IMR-90 (cell line): ENCODE results near the gene PTPRN2. TPM values are rescaled to one million over a fixed set of nuclear protein-coding genes. Genes with fewer than 3 reads are reported as not detected.

Experiments used
- ATAC-seq: fragments of 200-7000 bp; cut with Tn5 transposase; 2 replicates; pipeline ENCODE4 v1.9.1; 2020; ENCODE audit warnings: low read depth, mild to moderate bottlenecking, moderate library complexity
- BruUV-seq: library from RNA; stranded (reverse); fragments of 400-500 nt; replicated peaks from 2 replicates; lab custom pipeline; 2021; lab: Mats Ljungman, UMichigan
- CTCF ChIA-PET: fragments of 300-600 bp; formaldehyde crosslinking; extraction: SDS; loops from one replicate; lab custom pipeline; 2021; ENCODE audit warnings: antibody characterized with exemption; lab: Yijun Ruan, JAX
- POLR2A ChIA-PET: fragments of 300-600 bp; sonication (Branson Sonifier 250); formaldehyde crosslinking; loops from one replicate; lab custom pipeline; 2022; ENCODE audit warnings: antibody characterized with exemption; ENCODE audit not compliant: unreplicated experiment; lab: Charles Lee
- DNase-seq: peaks from one replicate; pipeline ENCODE4 v3.0.0; 2013
- H2AFZ ChIP-seq: replicated peaks from 2 replicates; pipeline ENCODE3; 2013; ENCODE audit warnings: low read length, mild to moderate bottlenecking; ENCODE audit not compliant: poor library complexity
- H2AK5ac ChIP-seq: 2 replicates; pipeline ENCODE4 v1.6.1; 2013; ENCODE audit warnings: low read depth, low read length, inconsistent platforms
- H2AK9ac ChIP-seq: replicated peaks from 2 replicates; pipeline ENCODE3; 2013; ENCODE audit warnings: mild to moderate bottlenecking, low read depth, low read length, moderate library complexity; ENCODE audit not compliant: poor library complexity
- H2BK120ac ChIP-seq: 2 replicates; pipeline ENCODE4 v1.6.1; 2013; ENCODE audit warnings: low read depth, low read length, inconsistent platforms
- H2BK15ac ChIP-seq: 3 replicates; pipeline ENCODE4 v1.6.1; 2013; ENCODE audit warnings: low read depth, low read length, inconsistent platforms
- H2BK20ac ChIP-seq: 2 replicates; pipeline ENCODE4 v1.6.1; 2013; ENCODE audit warnings: low read depth, mild to moderate bottlenecking, inconsistent platforms, low read length, moderate library complexity
- H2BK5ac ChIP-seq: 2 replicates; pipeline ENCODE4 v1.6.1; 2013; ENCODE audit warnings: mild to moderate bottlenecking, low read depth, low read length, inconsistent platforms; ENCODE audit not compliant: poor library complexity, severe bottlenecking
- H3K14ac ChIP-seq: replicated peaks from 2 replicates; pipeline ENCODE4 v1.6.1; 2013; ENCODE audit warnings: low read depth, low read length, inconsistent platforms
- H3K18ac ChIP-seq: 2 replicates; pipeline ENCODE4 v1.6.1; 2013; ENCODE audit warnings: low read depth, low read length, control low read depth
- H3K23ac ChIP-seq: 2 replicates; pipeline ENCODE4 v1.6.1; 2013; ENCODE audit warnings: low read depth, low read length, inconsistent platforms
- H3K27ac ChIP-seq: 2 replicates; pipeline ENCODE4 v1.5.1; 2013; ENCODE audit warnings: mild to moderate bottlenecking, control low read depth, low read length; ENCODE audit not compliant: insufficient read depth
- H3K27me3 ChIP-seq: 2 replicates; pipeline ENCODE4 v1.6.1; 2013; ENCODE audit warnings: low read length; ENCODE audit not compliant: control insufficient read depth, insufficient read depth
- H3K36me3 ChIP-seq: 2 replicates; pipeline ENCODE4 v1.6.1; 2013; ENCODE audit warnings: low read length, mixed read lengths; ENCODE audit not compliant: control insufficient read depth, insufficient read depth
- H3K4ac ChIP-seq: 2 replicates; pipeline ENCODE4 v1.6.1; 2013; ENCODE audit warnings: low read depth, low read length, inconsistent platforms
- H3K4me1 ChIP-seq: 2 replicates; pipeline ENCODE4 v1.6.1; 2013; ENCODE audit warnings: low read length, mixed read lengths; ENCODE audit not compliant: control insufficient read depth, insufficient read depth
- H3K4me2 ChIP-seq: 2 replicates; pipeline ENCODE4 v1.6.1; 2013; ENCODE audit warnings: low read depth, mild to moderate bottlenecking, control low read depth, low read length, moderate library complexity
- H3K4me3 ChIP-seq: 2 replicates; pipeline ENCODE4 v1.5.1; 2013; ENCODE audit warnings: low read depth, mild to moderate bottlenecking, control low read depth, low read length, moderate library complexity; ENCODE audit not compliant: insufficient read depth
- H3K56ac ChIP-seq: 2 replicates; pipeline ENCODE4 v1.6.1; 2013; ENCODE audit warnings: low read length, inconsistent platforms; ENCODE audit not compliant: insufficient read depth; ENCODE audit errors: extremely low read depth
- H3K79me1 ChIP-seq, 2 experiments: 2 replicates each; pipeline ENCODE4 v1.6.1; 2013; ENCODE audit warnings: low read length in 2 of 2, inconsistent platforms in 1 of 2, low read depth in 1 of 2
- H3K9ac ChIP-seq: 2 replicates; pipeline ENCODE4 v1.6.1; 2013; ENCODE audit warnings: low read depth, low read length, control low read depth
- H3K9me1 ChIP-seq: 2 replicates; pipeline ENCODE4 v1.6.1; 2013; ENCODE audit warnings: low read length, inconsistent platforms; ENCODE audit not compliant: insufficient read depth
- H3K9me3 ChIP-seq: 2 replicates; pipeline ENCODE4 v1.6.1; 2013; ENCODE audit warnings: low read length; ENCODE audit not compliant: control insufficient read depth, insufficient read depth
- H4K20me1 ChIP-seq: 2 replicates; pipeline ENCODE4 v1.6.1; 2013; ENCODE audit warnings: low read length, inconsistent platforms; ENCODE audit not compliant: insufficient read depth
- H4K5ac ChIP-seq: 2 replicates; pipeline ENCODE4 v1.6.1; 2013; ENCODE audit warnings: mild to moderate bottlenecking, low read depth, low read length, control low read depth
- H4K8ac ChIP-seq, 2 experiments: 2 replicates each; pipeline ENCODE4 v1.6.1; 2013; ENCODE audit warnings: low read depth in 2 of 2, low read length in 2 of 2, control low read depth in 1 of 2, inconsistent platforms in 1 of 2
- H4K91ac ChIP-seq: 2 replicates; pipeline ENCODE4 v1.6.1; 2013; ENCODE audit warnings: low read depth, low read length, inconsistent platforms; ENCODE audit not compliant: insufficient read depth
- BHLHE40 ChIP-seq: fragments of 150-350 bp; IDR thresholded peaks from 2 replicates; pipeline ENCODE4 v1.6.1; 2016; ENCODE audit warnings: mild to moderate bottlenecking, low read depth, low read length
- CEBPB ChIP-seq: IDR thresholded peaks from 2 replicates; pipeline ENCODE4 v1.6.1; 2012; ENCODE audit warnings: low read depth, low read length, improper control_type of control experiment
- CHD1 ChIP-seq: IDR thresholded peaks from 2 replicates; pipeline ENCODE4 v1.6.1; 2012; ENCODE audit warnings: low read depth, low read length, improper control_type of control experiment
- FOS ChIP-seq: fragments of 150-350 bp; IDR thresholded peaks from 2 replicates; pipeline ENCODE4 v1.6.1; 2016; ENCODE audit warnings: low read depth, low read length
- MAFK ChIP-seq: IDR thresholded peaks from 2 replicates; pipeline ENCODE4 v1.6.1; 2012; ENCODE audit warnings: low read depth, low read length, improper control_type of control experiment
- MAZ ChIP-seq: IDR thresholded peaks from 2 replicates; pipeline ENCODE4 v1.6.1; 2012; ENCODE audit warnings: low read depth, mild to moderate bottlenecking, low read length, improper control_type of control experiment, moderate library complexity, borderline replicate concordance
- MXI1 ChIP-seq: IDR thresholded peaks from 2 replicates; pipeline ENCODE4 v1.6.1; 2012; ENCODE audit warnings: low read depth, mild to moderate bottlenecking, low read length, moderate library complexity, borderline replicate concordance
- NFE2L2 ChIP-seq: fragments of 150-350 bp; IDR thresholded peaks from 2 replicates; pipeline ENCODE4 v1.6.1; 2016; ENCODE audit warnings: low read depth, mild to moderate bottlenecking, low read length
- POLR2A ChIP-seq: IDR thresholded peaks from 2 replicates; pipeline ENCODE4 v1.6.1; 2012; ENCODE audit warnings: mild to moderate bottlenecking, low read depth, low read length
- RAD21 ChIP-seq: IDR thresholded peaks from 2 replicates; pipeline ENCODE4 v1.6.1; 2012; ENCODE audit warnings: low read length, improper control_type of control experiment
- RCOR1 ChIP-seq: IDR thresholded peaks from 2 replicates; pipeline ENCODE4 v1.6.1; 2012; ENCODE audit warnings: mild to moderate bottlenecking, low read length, improper control_type of control experiment; ENCODE audit not compliant: insufficient replicate concordance
- RFX5 ChIP-seq: IDR thresholded peaks from 2 replicates; pipeline ENCODE4 v1.8.0; 2012; ENCODE audit warnings: low read depth, mild to moderate bottlenecking, low read length, moderate library complexity
- SMC3 ChIP-seq: fragments of 150-350 bp; IDR thresholded peaks from 2 replicates; pipeline ENCODE4 v1.6.1; 2016; ENCODE audit warnings: low read depth, mild to moderate bottlenecking, antibody characterized with exemption, low read length, moderate library complexity
- WGBS, 2 experiments: methylation state at CpG; one replicate each; pipeline versions ENCODE4 v1.1.5 to v1.1.7; 2013; ENCODE audit warnings: missing lambda C conversion rate in 2 of 2; ENCODE audit not compliant: insufficient read length in 1 of 2; ENCODE audit errors: extremely low coverage in 2 of 2; 5-methylcytosine and 5-hydroxymethylcytosine counted together
- dilution Hi-C: fragments of 300-500 bp; cut with HindIII; formaldehyde crosslinking; loops from one replicate; pipeline ENCODE4 v1.14.3; 2018; ENCODE audit warnings: low sequenced_read_pairs; ENCODE audit not compliant: unreplicated experiment
- in situ Hi-C: fragments of 300-500 bp; cut with MboI; formaldehyde crosslinking; loops from 3 replicates; pipeline ENCODE4 v1.14.3; 2019; ENCODE audit warnings: low sequenced_read_pairs, inconsistent platforms, mixed read lengths
- intact Hi-C: fragments of 100-400 bp; cut with micrococcal nuclease; formaldehyde crosslinking; loops from 2 replicates; pipeline ENCODE4 v1.10.0; 2022
- polyA plus RNA-seq, 3 experiments: library from polyadenylated mRNA; depleted of rRNA; stranded (reverse); fragments of >200 nt; gene quantifications; 2 replicates each; pipeline ENCODE4 v1.2.3, GENCODE V29; 2012; ENCODE audit warnings: low replicate concordance in 1 of 3
- total RNA-seq: library from RNA; depleted of rRNA; stranded (reverse); fragments of >200 nt; gene quantifications from 2 replicates; pipeline ENCODE4 v1.2.3, GENCODE V29; 2012
- TF ChIP-seq, protein P1 (sequence below): fragments of 150-350 bp; IDR thresholded peaks from 2 replicates; pipeline ENCODE4 v1.6.1; 2016; ENCODE audit warnings: low read depth, mild to moderate bottlenecking, low read length, moderate library complexity, borderline replicate concordance
- TF ChIP-seq, protein P2 (sequence below): conservative IDR thresholded peaks from 2 replicates; pipeline ENCODE4 v1.5.1; 2012; ENCODE audit warnings: mild to moderate bottlenecking, low read depth, low read length, improper control_type of control experiment
- TF ChIP-seq, protein P3 (sequence below): fragments of 150-350 bp; IDR thresholded peaks from 2 replicates; pipeline ENCODE4 v1.6.1; 2017; ENCODE audit warnings: mild to moderate bottlenecking, antibody characterized with exemption, low read length, low read depth

PTPRN2 gene
- total and polyA plus RNA-seq, 2 of the 4 experiments (the other 2 are of a cell fraction), result 0.03 TPM; not detected in 1

DNA sequence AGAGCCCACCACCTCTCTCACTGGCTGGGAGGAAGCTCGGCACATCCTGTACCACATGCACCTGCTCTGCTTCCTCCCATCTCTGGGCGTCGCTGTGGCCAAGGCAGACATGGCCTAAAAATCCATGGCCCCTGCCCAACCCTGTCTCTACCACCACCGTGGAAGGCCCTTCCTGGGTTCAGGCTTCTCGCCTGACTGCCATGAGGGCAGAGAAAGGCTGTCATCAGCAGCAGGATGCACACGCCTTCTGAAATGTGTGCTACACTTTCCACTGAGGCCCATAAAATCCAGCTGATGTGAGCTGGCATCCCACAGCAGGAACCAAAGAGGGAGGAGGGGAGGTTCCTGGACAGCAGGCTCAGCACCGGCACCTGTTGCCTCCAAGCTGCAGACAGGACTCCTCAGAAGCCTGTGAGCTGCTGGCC is 93.4 kb downstream of the PTPRN2 start:
- H2AFZ ChIP-seq, result no peak overlapping the region
- no peak overlapping the region for H2AK5ac ChIP-seq
- no peak overlapping the region for H3K14ac ChIP-seq
- H4K91ac ChIP-seq, result no peak overlapping the region
- no peak overlapping the region for H3K4me2 ChIP-seq
- no peak overlapping the region for H2BK15ac ChIP-seq
- no peaks in the 10 kb centered on the region for H3K9me1 ChIP-seq
- no peak overlapping the region for H3K23ac ChIP-seq
- dilution Hi-C loops, result no loop called here
- H2BK5ac ChIP-seq, result no peak overlapping the region
- no peak overlapping the region for H2AK9ac ChIP-seq
- POLR2A ChIA-PET, result no interaction called here
- H3K4me3 ChIP-seq, result no peak overlapping the region
- TF ChIP-seq CEBPB (no peak), MXI1 (no peak), FOS (no peak), SMC3 (no peak), POLR2A (no peak), RCOR1 (no peak), MAFK (no peak), CHD1 (no peak), NFE2L2 (no peak), MAZ (no peak), RAD21 (no peak), RFX5 (no peak), BHLHE40 (no peak)
- TF ChIP-seq, protein P1, sequence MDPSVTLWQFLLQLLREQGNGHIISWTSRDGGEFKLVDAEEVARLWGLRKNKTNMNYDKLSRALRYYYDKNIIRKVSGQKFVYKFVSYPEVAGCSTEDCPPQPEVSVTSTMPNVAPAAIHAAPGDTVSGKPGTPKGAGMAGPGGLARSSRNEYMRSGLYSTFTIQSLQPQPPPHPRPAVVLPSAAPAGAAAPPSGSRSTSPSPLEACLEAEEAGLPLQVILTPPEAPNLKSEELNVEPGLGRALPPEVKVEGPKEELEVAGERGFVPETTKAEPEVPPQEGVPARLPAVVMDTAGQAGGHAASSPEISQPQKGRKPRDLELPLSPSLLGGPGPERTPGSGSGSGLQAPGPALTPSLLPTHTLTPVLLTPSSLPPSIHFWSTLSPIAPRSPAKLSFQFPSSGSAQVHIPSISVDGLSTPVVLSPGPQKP, result no peak
- TF ChIP-seq, protein P2, sequence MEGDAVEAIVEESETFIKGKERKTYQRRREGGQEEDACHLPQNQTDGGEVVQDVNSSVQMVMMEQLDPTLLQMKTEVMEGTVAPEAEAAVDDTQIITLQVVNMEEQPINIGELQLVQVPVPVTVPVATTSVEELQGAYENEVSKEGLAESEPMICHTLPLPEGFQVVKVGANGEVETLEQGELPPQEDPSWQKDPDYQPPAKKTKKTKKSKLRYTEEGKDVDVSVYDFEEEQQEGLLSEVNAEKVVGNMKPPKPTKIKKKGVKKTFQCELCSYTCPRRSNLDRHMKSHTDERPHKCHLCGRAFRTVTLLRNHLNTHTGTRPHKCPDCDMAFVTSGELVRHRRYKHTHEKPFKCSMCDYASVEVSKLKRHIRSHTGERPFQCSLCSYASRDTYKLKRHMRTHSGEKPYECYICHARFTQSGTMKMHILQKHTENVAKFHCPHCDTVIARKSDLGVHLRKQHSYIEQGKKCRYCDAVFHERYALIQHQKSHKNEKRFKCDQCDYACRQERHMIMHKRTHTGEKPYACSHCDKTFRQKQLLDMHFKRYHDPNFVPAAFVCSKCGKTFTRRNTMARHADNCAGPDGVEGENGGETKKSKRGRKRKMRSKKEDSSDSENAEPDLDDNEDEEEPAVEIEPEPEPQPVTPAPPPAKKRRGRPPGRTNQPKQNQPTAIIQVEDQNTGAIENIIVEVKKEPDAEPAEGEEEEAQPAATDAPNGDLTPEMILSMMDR, result no peak
- TF ChIP-seq, protein P3, sequence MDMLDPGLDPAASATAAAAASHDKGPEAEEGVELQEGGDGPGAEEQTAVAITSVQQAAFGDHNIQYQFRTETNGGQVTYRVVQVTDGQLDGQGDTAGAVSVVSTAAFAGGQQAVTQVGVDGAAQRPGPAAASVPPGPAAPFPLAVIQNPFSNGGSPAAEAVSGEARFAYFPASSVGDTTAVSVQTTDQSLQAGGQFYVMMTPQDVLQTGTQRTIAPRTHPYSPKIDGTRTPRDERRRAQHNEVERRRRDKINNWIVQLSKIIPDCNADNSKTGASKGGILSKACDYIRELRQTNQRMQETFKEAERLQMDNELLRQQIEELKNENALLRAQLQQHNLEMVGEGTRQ, result no peak
- intact Hi-C loops, result no loop called here
- CTCF ChIA-PET, result no interaction called here
- H3K9ac ChIP-seq, result no peak overlapping the region
- H3K36me3 ChIP-seq, result no peaks in the 10 kb centered on the region
- ATAC-seq, result no peak
- no peaks in the 10 kb centered on the region for H4K20me1 ChIP-seq
- H2BK20ac ChIP-seq, result no peak overlapping the region
- no peak overlapping the region for H3K27ac ChIP-seq
- H3K4ac ChIP-seq, result no peak overlapping the region
- in situ Hi-C loops, result no loop called here
- no peak overlapping the region for H2BK120ac ChIP-seq
- no peak overlapping the region for H4K8ac ChIP-seq
- no TSS peak for BruUV-seq
- no CpG with 5 or more reads among the region's 7 CpGs for WGBS, 2 experiments
- no peaks in the 10 kb centered on the region for H3K4me1 ChIP-seq
- H3K56ac ChIP-seq, result no peak overlapping the region
- no peaks in the 10 kb centered on the region for H3K79me1 ChIP-seq
- no peak overlapping the region for H3K18ac ChIP-seq
- no peak for DNase-seq
- H3K27me3 ChIP-seq, result no peaks in the 10 kb centered on the region
- H3K9me3 ChIP-seq, result peaks cover 36% of the 10 kb centered on the region
- no peak overlapping the region for H4K5ac ChIP-seq
